Stomach (tissue), 9 donors: ENCODE results near the gene STX1B. TPM values are rescaled to one million over a fixed set of nuclear protein-coding genes. Genes with fewer than 3 reads are reported as not detected.
A peak's percentile ranks its signal among the peaks of the same experiment; 100 is the strongest.

ENCODE experiments used
- DNase-seq, 2 donors: peaks; one replicate each; pipeline versions ENCODE4 v3.0.0 to v3.0.0-alpha.2; 2013 to 2019
- H3K27ac ChIP-seq, 5 donors: fragments of 200-600 bp in 4 of 5; sonication (generic) in 4 of 5; one replicate each; pipeline ENCODE4 v1.5.1; 2013 to 2019; ENCODE audit warnings: mild to moderate bottlenecking in 1 of 5, moderate library complexity in 1 of 5
- H3K27me3 ChIP-seq, 3 donors: fragments of 200-600 bp; sonication (generic); one replicate each; pipeline ENCODE4 v1.5.1; 2017 to 2019; ENCODE audit warnings: mixed run types in 1 of 3
- H3K36me3 ChIP-seq, 4 donors: fragments of 200-600 bp; sonication (generic); 1 replicate in 3 of 4; 2 replicates in 1 of 4; pipeline ENCODE4 v1.5.1; 2016 to 2019
- H3K4me1 ChIP-seq, 4 donors: fragments of 200-600 bp; sonication (generic); one replicate each; pipeline ENCODE4 v1.5.1; 2016 to 2019
- H3K4me3 ChIP-seq, 4 donors: fragments of 200-600 bp; sonication (generic) in 3 of 4; one replicate each; pipeline ENCODE4 v1.5.1; 2016 to 2019; ENCODE audit warnings: mild to moderate bottlenecking in 1 of 4
- H3K9me3 ChIP-seq, 4 donors: fragments of 200-600 bp; sonication (generic); one replicate each; pipeline ENCODE4 v1.5.1; 2016 to 2019
- CTCF ChIP-seq, 7 experiments: fragments of 450-650 bp in 4 of 7; fragments of 200-600 bp in 3 of 7; sonication (generic) in 3 of 7; IDR thresholded peaks; one replicate each; pipeline ENCODE4 v1.5.1; 2016 to 2019; ENCODE audit warnings: antibody characterized with exemption in 7 of 7, control low read depth in 2 of 7, mild to moderate bottlenecking in 1 of 7
- EP300 ChIP-seq: sonication (generic); formaldehyde crosslinking; IDR thresholded peaks from one replicate; pipeline ENCODE4 v1.6.1; 2017; ENCODE audit warnings: antibody characterized with exemption
- POLR2A ChIP-seq, 4 donors: fragments of 450-650 bp; IDR thresholded peaks; one replicate each; pipeline ENCODE4 v1.6.1; 2016; ENCODE audit warnings: antibody characterized with exemption in 4 of 4, control low read depth in 2 of 4, mild to moderate bottlenecking in 1 of 4, moderate library complexity in 1 of 4
- POLR2AphosphoS5 ChIP-seq, 3 donors: sonication (generic); formaldehyde crosslinking; IDR thresholded peaks; one replicate each; pipeline ENCODE4 v1.6.1; 2016; ENCODE audit warnings: antibody characterized with exemption in 3 of 3
- WGBS, 5 donors: extraction: QIAGEN DNeasy Blood & Tissue Kit in 3 of 5; methylation state at CpG; one replicate each; pipeline versions ENCODE4 v1.1.5 to v1.1.7; 2013 to 2018; 5-methylcytosine and 5-hydroxymethylcytosine counted together
- intact Hi-C: fragments of 100-400 bp; cut with DNase I; formaldehyde crosslinking; loops from one replicate; pipeline ENCODE4 v1.15.1; 2023; ENCODE audit warnings: low total_unique reads
- polyA plus RNA-seq, 3 donors: library from polyadenylated mRNA; stranded (reverse); fragments of 200-250 nt; gene quantifications; one replicate each; pipeline ENCODE4 v1.2.3, GENCODE V29; 2013
- total RNA-seq, 5 donors: library from RNA; depleted of rRNA; stranded (reverse); fragments of >200 nt; gene quantifications; one replicate each; pipeline versions ENCODE4 v1.1.0 to v1.2.3, GENCODE V29; 2014 to 2016
- donor health status: healthy with polysubstance abuse.
- donor health status: Bipolar disorder and iron deficiency.
- donor health status: healthy.

The STX1B gene
- total and polyA plus RNA-seq, 8 donors = 0.15 to 1.00 (median 0.66) TPM; not detected in 4

DNA sequence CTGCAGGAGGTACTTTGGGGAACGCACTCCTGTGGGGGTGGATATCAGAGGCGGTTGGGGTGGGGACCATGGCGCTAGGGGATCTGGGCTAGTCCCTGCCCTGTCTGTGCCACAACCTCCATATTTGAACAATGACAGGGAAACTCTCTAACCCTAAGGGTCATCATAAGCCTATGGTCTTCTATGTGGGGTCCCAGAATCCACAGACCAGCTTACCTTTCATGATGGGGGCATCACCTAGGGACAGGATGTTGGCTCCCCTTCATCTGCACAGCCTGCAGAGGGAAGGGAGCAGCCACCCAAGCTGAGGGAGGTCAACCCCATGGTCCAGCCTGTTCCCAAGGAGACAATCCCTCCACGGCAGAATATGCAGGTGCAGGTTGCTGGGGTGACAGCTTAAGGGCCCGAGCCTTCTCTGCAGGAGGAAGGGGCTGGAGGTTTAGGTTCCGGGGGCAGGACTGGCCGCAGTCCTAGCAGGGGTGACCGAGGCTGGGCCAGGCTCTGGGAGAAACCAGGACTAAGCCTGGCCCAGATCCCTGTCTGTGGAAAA lies 59.8 kb downstream of the STX1B start:
- intact Hi-C loops = no loop called here
- peaks cover 0 to 19% (median 16%) of the 10 kb centered on the region in 4 donors for H3K36me3 ChIP-seq
- H3K4me1 ChIP-seq = peaks cover 28 to 64% (median 59%) of the 10 kb centered on the region in 4 donors
- WGBS, 5 donors = 68 to 76% (median 70%) methylated on average over 8 of the region's 8 CpGs
- H3K27me3 ChIP-seq = no peaks in the 10 kb centered on the region
- TF ChIP-seq POLR2AphosphoS5 (IDR thresholded peaks at IDR 0.05) (no peak), POLR2A (IDR thresholded peaks at IDR 0.05) (no peak), CTCF (IDR thresholded peaks at IDR 0.05) (no peak), EP300 (no peak)
- peak overlapping the region; percentile 69 to 88 (median 83) for H3K4me3 ChIP-seq
- H3K9me3 ChIP-seq = no peaks in the 10 kb centered on the region
- peak overlapping the region; percentile 5 to 96 (median 92) for H3K27ac ChIP-seq
- no peak for DNase-seq

- peaks cover 28 to 64% (median 59%) of the 10 kb centered on the region in 4 donors for H3K4me1 ChIP-seq
- 3 to 10% (median 4%) methylated on average over 21 of the region's 21 CpGs for WGBS, 5 donors
Observed at GRCh38 chr16:30949650-30950515, 60.6 kb downstream of the STX1B start.

GRCh38 chr16:30948667-30949649 lies 61.5 kb downstream of the STX1B start, which contains the start of gene ORAI3:
ORAI3 (plus strand) TSS chr16:30949068; CDS start chr16:30949290, 222 bp downstream.
- intact Hi-C loops = no loop called here
- H3K9me3 ChIP-seq = no peaks in the 10 kb centered on the region
- no peaks in the 10 kb centered on the region for H3K27me3 ChIP-seq
- peak within 1 kb of the TSS; percentile 89 to 96 (median 92) for H3K27ac ChIP-seq
- 0 to 1% (median 1%) methylated on average over 18 to 70 of the region's 70 CpGs for WGBS, 5 donors
- peak within 1 kb of the TSS; percentile 69 to 88 (median 83) for H3K4me3 ChIP-seq
- TF ChIP-seq POLR2A (IDR thresholded peaks at IDR 0.05) = no peak
- peak; percentile 10 to 56 (median 42) for TF ChIP-seq POLR2AphosphoS5 (IDR thresholded peaks at IDR 0.05)
- no peak for TF ChIP-seq EP300
- no peak for TF ChIP-seq CTCF (IDR thresholded peaks at IDR 0.05)
- peaks cover 0 to 35% (median 31%) of the 10 kb centered on the region in 4 donors for H3K36me3 ChIP-seq
- peak; percentile 77 to 90 for DNase-seq
- H3K4me1 ChIP-seq = peaks cover 28 to 59% (median 56%) of the 10 kb centered on the region in 4 donors

More at GRCh38 chr16:30949650-30950515, 60.6 kb downstream of the STX1B start:
- H3K36me3 ChIP-seq = peaks cover 0 to 26% (median 22%) of the 10 kb centered on the region in 4 donors
- TF ChIP-seq CTCF (IDR thresholded peaks at IDR 0.05) = no peak
- TF ChIP-seq EP300 = no peak
- peak in 2 of 3 donors; percentile 67 to 76 for TF ChIP-seq POLR2AphosphoS5 (IDR thresholded peaks at IDR 0.05)
- no peak for TF ChIP-seq POLR2A (IDR thresholded peaks at IDR 0.05)
- peak overlapping the region; percentile 89 to 96 (median 92) for H3K27ac ChIP-seq
- intact Hi-C loops = no loop called here
- H3K9me3 ChIP-seq = no peaks in the 10 kb centered on the region
- peak; percentile 67 to 88 for DNase-seq
- H3K4me3 ChIP-seq = peak overlapping the region; percentile 69 to 88 (median 83)
- H3K27me3 ChIP-seq = no peaks in the 10 kb centered on the region
